Measurements from ENCODE around the gene CCDC116. TPM values are rescaled to one million over a fixed set of nuclear protein-coding genes. Genes with fewer than 3 reads are reported as not detected.
A peak's percentile ranks its signal among the peaks of the same experiment; 100 is the strongest.

Gene CCDC116
- total and polyA plus RNA-seq, 2 experiments from 2014 or later = 0.57 to 0.94 TPM

- Histone ChIP-seq H3K4me1 (ENCODE audit: low read depth) (no peaks in the 10 kb centered on the region), H3K27ac (no peak within 1 kb of the TSS), H3K36me3 (no peaks in the 10 kb centered on the region), H3K4me3 (peak within 1 kb of the TSS; percentile 72), H3K27me3 (no peaks in the 10 kb centered on the region), H3K9me3 (ENCODE audit: low read depth) (no peaks in the 10 kb centered on the region)
- peak; percentile 95 for DNase-seq (ENCODE audit: low read depth in 1 of 2, low spot score in 1 of 2)
- TF ChIP-seq CTCF (IDR thresholded peaks at IDR 0.05; ENCODE audit: low read depth, low read length) = peak; percentile 61
Measured at GRCh38 chr22:21629255-21630149, 3.1 kb upstream of the CCDC116 start, which contains the start of gene YDJC. Gene YDJC, minus strand, starts transcription at chr22:21630022. Its CDS starts 8 bp downstream, at chr22:21630014.

GRCh38 chr22:21631025-21631424, 1.5 kb upstream of the CCDC116 start:
- no peaks in the 10 kb centered on the region for H3K4me1 ChIP-seq (ENCODE audit: low read depth)
- DNase-seq (ENCODE audit: low read depth in 1 of 2, low spot score in 1 of 2) = no peak
- no peak for TF ChIP-seq CTCF (IDR thresholded peaks at IDR 0.05; ENCODE audit: low read depth, low read length)

GRCh38 chr22:21632931-21633330, 371 bp downstream of the CCDC116 start:
- Histone ChIP-seq H3K27me3 (no peaks in the 10 kb centered on the region), H3K4me1 (ENCODE audit: low read depth) (no peaks in the 10 kb centered on the region), H3K36me3 (no peaks in the 10 kb centered on the region), H3K9me3 (ENCODE audit: low read depth) (no peaks in the 10 kb centered on the region), H3K4me3 (no peak overlapping the region), H3K27ac (no peak overlapping the region)
- no peak for TF ChIP-seq CTCF (IDR thresholded peaks at IDR 0.05; ENCODE audit: low read depth, low read length)
- no peak for DNase-seq (ENCODE audit: low read depth in 1 of 2, low spot score in 1 of 2)

More at GRCh38 chr22:21631025-21631424, 1.5 kb upstream of the CCDC116 start:
- H3K27ac ChIP-seq = no peak overlapping the region
- no peaks in the 10 kb centered on the region for H3K36me3 ChIP-seq
- H3K9me3 ChIP-seq (ENCODE audit: low read depth) = no peaks in the 10 kb centered on the region
- no peaks in the 10 kb centered on the region for H3K27me3 ChIP-seq
- no peak overlapping the region for H3K4me3 ChIP-seq

- Histone ChIP-seq H3K4me1 (ENCODE audit: low read depth) (no peaks in the 10 kb centered on the region), H3K9me3 (ENCODE audit: low read depth) (no peaks in the 10 kb centered on the region), H3K36me3 (no peaks in the 10 kb centered on the region), H3K27ac (no peak overlapping the region), H3K27me3 (no peaks in the 10 kb centered on the region), H3K4me3 (no peak overlapping the region)
- no peak for TF ChIP-seq CTCF (IDR thresholded peaks at IDR 0.05; ENCODE audit: low read depth, low read length)
- no peak for DNase-seq (ENCODE audit: low read depth in 1 of 2, low spot score in 1 of 2)
Measured at GRCh38 chr22:21633481-21633880, 921 bp downstream of the CCDC116 start.

GRCh38 chr22:21634081-21634480, 1.5 kb downstream of the CCDC116 start:
- H3K36me3 ChIP-seq = no peaks in the 10 kb centered on the region
- no peaks in the 10 kb centered on the region for H3K9me3 ChIP-seq (ENCODE audit: low read depth)
- no peaks in the 10 kb centered on the region for H3K4me1 ChIP-seq (ENCODE audit: low read depth)
- H3K27me3 ChIP-seq = no peaks in the 10 kb centered on the region
- no peak overlapping the region for H3K27ac ChIP-seq
- TF ChIP-seq CTCF (IDR thresholded peaks at IDR 0.05; ENCODE audit: low read depth, low read length) = no peak
- no peak for DNase-seq (ENCODE audit: low read depth in 1 of 2, low spot score in 1 of 2)
- H3K4me3 ChIP-seq = no peak overlapping the region

All from cardiac muscle cell (in vitro differentiated cells and primary cell).